Measurements from ENCODE around the gene MYL11. TPM values are rescaled to one million over a fixed set of nuclear protein-coding genes. Genes with fewer than 3 reads are reported as not detected.
A peak's percentile ranks its signal among the peaks of the same experiment; 100 is the strongest.

MYL11 gene
- polyA plus RNA-seq, 2 of the 4 experiments (the other 2 are of a cell fraction) = 0.46 TPM; not detected in 1

- ChIA-PET POLR2A (interaction anchor here (0.6 to 2.2 kb wide), 3 partner anchors 16 to 213 kb away, joined by 3 to 17 read pairs (median 4); partner anchors contain the start of gene TBC1D10B), CTCF (interaction anchor here (0.8 to 2.7 kb wide), 5 partner anchors 12 to 54 kb away, joined by 3 to 10 read pairs (median 3); partner anchors contain the start of genes TBC1D10B and ZNF771)
- FAIRE-seq = peak; percentile 82
Measured at GRCh38 chr16:30355144-30355953, 19.3 kb upstream of the MYL11 start, which contains the start of gene CD2BP2. CD2BP2 (minus strand) TSS chr16:30355308; CDS start chr16:30354681, 627 bp downstream.

More at GRCh38 chr16:30355144-30355953, 19.3 kb upstream of the MYL11 start, which contains the start of gene CD2BP2:
- H3K4me3 ChIP-seq = peak within 1 kb of the TSS; percentile 70
- WGBS (ENCODE audit: missing lambda C conversion rate) = under 1% methylated on average over 43 of the region's 45 CpGs
- H3K27ac ChIP-seq = peak within 1 kb of the TSS; percentile 87 to 96
- peak; percentile 96 for TF ChIP-seq E2F6 (IDR thresholded peaks at IDR 0.05; ENCODE audit: borderline replicate concordance, low read depth)
- TF ChIP-seq HOXB5 (CRISPR knock-in tag; IDR thresholded peaks at IDR 0.05) = 0 out of 2 replicates have a peak, but pooled peaks have one; percentile 25
- peak; percentile 94 for TF ChIP-seq USF2 (IDR thresholded peaks at IDR 0.05)
- peak; percentile 81 for TF ChIP-seq BHLHE40 (IDR thresholded peaks at IDR 0.05; ENCODE audit: low read depth, low read length)
- TF ChIP-seq CBX2 (IDR thresholded peaks at IDR 0.05; ENCODE audit: borderline replicate concordance, low read depth) = no peak
- TF ChIP-seq FOSL2 (IDR thresholded peaks at IDR 0.05) = no peak
- TF ChIP-seq FOSL2 (CRISPR knock-in tag; IDR thresholded peaks at IDR 0.05) = peak; percentile 66
- TF ChIP-seq PHF8 (IDR thresholded peaks at IDR 0.05; ENCODE audit: borderline replicate concordance, low read depth) = peak; percentile 61; the same call in 1 of the 2 replicates
- TF ChIP-seq POLR2A (IDR thresholded peaks at IDR 0.05; ENCODE audit: low read length) = 0 out of 2 replicates have a peak, but pooled peaks have one; percentile 31
- no peak for TF ChIP-seq EHMT2 (IDR thresholded peaks at IDR 0.05; ENCODE audit: low read depth)
- TF ChIP-seq ZC3H11A (IDR thresholded peaks at IDR 0.05) = no peak
- no peak for TF ChIP-seq CBX8 (IDR thresholded peaks at IDR 0.05)
- TF ChIP-seq RARB (CRISPR knock-in tag; IDR thresholded peaks at IDR 0.05) = 0 out of 2 replicates have a peak, but pooled peaks have one; percentile 46
- TF ChIP-seq BCL3 (IDR thresholded peaks at IDR 0.05) = peak; percentile 72; the same call in 2 of the 3 replicates
- TF ChIP-seq PBX3 (IDR thresholded peaks at IDR 0.05) = peak; percentile 50; the same call in 1 of the 2 replicates
- peak; percentile 82; the same call in 1 of the 2 replicates for TF ChIP-seq TP53 (CRISPR knock-in tag; IDR thresholded peaks at IDR 0.05)
- peak in 1 of 2 experiments; percentile 51; a peak in 1 of 4 replicates for TF ChIP-seq CEBPB (IDR thresholded peaks at IDR 0.05)
- no peak for TF ChIP-seq ESRRA (IDR thresholded peaks at IDR 0.05; ENCODE audit: borderline replicate concordance, low read length)
- no peak; a peak in 1 of 5 replicates for TF ChIP-seq EP300 (IDR thresholded peaks at IDR 0.05)
- 0 out of 2 replicates have a peak, but pooled peaks have one; percentile 1 for TF ChIP-seq MAZ (IDR thresholded peaks at IDR 0.05; ENCODE audit: borderline replicate concordance, low read depth, low read length)
- TF ChIP-seq KDM1A (IDR thresholded peaks at IDR 0.05; ENCODE audit: low read depth) = 0 out of 2 replicates have a peak, but pooled peaks have one; percentile 44
- 0 out of 2 replicates have a peak, but pooled peaks have one; percentile 13 for TF ChIP-seq RFX5 (IDR thresholded peaks at IDR 0.05)
- peak; percentile 95 for TF ChIP-seq MAX (IDR thresholded peaks at IDR 0.05)
- TF ChIP-seq KDM5A (IDR thresholded peaks at IDR 0.05) = no peak
- peak; percentile 84 to 97 for TF ChIP-seq JUN (IDR thresholded peaks at IDR 0.05)
- 0 out of 5 replicates have a peak, but pooled peaks of 1 of the 2 experiments have one; percentile 20 for TF ChIP-seq RAD21 (conservative IDR thresholded peaks at IDR 0.05 in 1 of 2, IDR thresholded peaks at IDR 0.05 in 1 of 2)
- TF ChIP-seq MYC (IDR thresholded peaks at IDR 0.05; ENCODE audit: borderline replicate concordance, low read length) = 0 out of 2 replicates have a peak, but pooled peaks have one; percentile 15
- peak; percentile 72; the same call in 1 of the 2 replicates for TF ChIP-seq HOXA7 (CRISPR knock-in tag; IDR thresholded peaks at IDR 0.05)
- peak within 1 kb of the TSS; percentile 72 for H3K4me2 ChIP-seq
- peaks cover 50% of the 10 kb centered on the region for H3K4me1 ChIP-seq
- peak; percentile 85 to 91 for ATAC-seq
- H3K9me3 ChIP-seq = no peaks in the 10 kb centered on the region
- peak; percentile 95 to 100 for DNase-seq (ENCODE audit: low read depth in 1 of 2, low spot score in 1 of 2)
